Measurements from ENCODE around the gene MATN1. TPM values are rescaled to one million over a fixed set of nuclear protein-coding genes. Genes with fewer than 3 reads are reported as not detected.

MATN1 gene
- total RNA-seq, 1 donor from 2014 or later: 0.54 TPM

- no peak overlapping the region for H3K27ac Mint-ChIP-seq (ENCODE audit: unreplicated experiment)
- no peak overlapping the region for H3K4me3 Mint-ChIP-seq
- no peak for DNase-seq (ENCODE audit: low read depth, low spot score)
- TF ChIP-seq CTCF (conservative IDR thresholded peaks at IDR 0.05): no peak
- H3K9me3 Mint-ChIP-seq: no peaks in the 10 kb centered on the region
- no peaks in the 10 kb centered on the region for H3K27me3 Mint-ChIP-seq (ENCODE audit: low read depth)
- no peaks in the 10 kb centered on the region for H3K36me3 Mint-ChIP-seq (ENCODE audit: low read depth)
- peaks cover 32% of the 10 kb centered on the region for H3K4me1 Mint-ChIP-seq
These were observed 12.5 kb upstream of the MATN1 start for GRCh38 chr1:30735668-30736498.

DNA sequence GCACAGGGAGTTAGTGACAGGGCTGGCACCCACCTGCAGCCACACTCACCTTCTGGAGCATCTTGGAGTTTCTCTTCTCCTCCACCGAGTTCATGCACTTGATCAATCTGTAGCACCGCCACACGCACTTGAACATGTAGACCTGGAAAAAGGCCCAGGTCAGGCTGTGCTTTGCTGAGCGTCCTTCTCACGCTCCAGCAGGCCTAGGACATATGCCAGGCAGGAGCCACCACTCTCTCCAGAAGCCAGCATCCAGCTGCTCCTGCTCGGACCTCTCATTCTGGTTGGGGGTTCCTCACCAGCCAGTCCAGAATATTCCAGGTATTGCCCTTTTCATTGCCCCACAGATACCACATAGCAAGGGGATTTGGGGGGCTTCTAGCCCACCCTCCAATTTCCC lies 11.7 kb upstream of the MATN1 start:
- Mint-ChIP-seq H3K4me3 (no peak overlapping the region), H3K27me3 (ENCODE audit: low read depth) (no peaks in the 10 kb centered on the region), H3K9me3 (no peaks in the 10 kb centered on the region), H3K4me1 (peaks cover 38% of the 10 kb centered on the region), H3K36me3 (ENCODE audit: low read depth) (no peaks in the 10 kb centered on the region), H3K27ac (ENCODE audit: unreplicated experiment) (no peak overlapping the region)
- no peak for TF ChIP-seq CTCF (conservative IDR thresholded peaks at IDR 0.05)
- no peak for DNase-seq (ENCODE audit: low read depth, low spot score)

GRCh38 chr1:30734580-30734979 lies 11.2 kb upstream of the MATN1 start:
- H3K27me3 Mint-ChIP-seq (ENCODE audit: low read depth): no peaks in the 10 kb centered on the region
- TF ChIP-seq CTCF (conservative IDR thresholded peaks at IDR 0.05): no peak
- H3K4me3 Mint-ChIP-seq: no peak overlapping the region
- no peak for DNase-seq (ENCODE audit: low read depth, low spot score)
- H3K9me3 Mint-ChIP-seq: no peaks in the 10 kb centered on the region
- no peak overlapping the region for H3K27ac Mint-ChIP-seq (ENCODE audit: unreplicated experiment)
- peaks cover 39% of the 10 kb centered on the region for H3K4me1 Mint-ChIP-seq
- H3K36me3 Mint-ChIP-seq (ENCODE audit: low read depth): no peaks in the 10 kb centered on the region

GRCh38 chr1:30734106-30734505 lies 10.7 kb upstream of the MATN1 start:
- no peak overlapping the region for H3K4me3 Mint-ChIP-seq
- H3K27me3 Mint-ChIP-seq (ENCODE audit: low read depth): no peaks in the 10 kb centered on the region

GRCh38 chr1:30733493-30733892 lies 10.1 kb upstream of the MATN1 start:
- DNase-seq (ENCODE audit: low read depth, low spot score): no peak
- Mint-ChIP-seq H3K4me3 (no peak overlapping the region), H3K27me3 (ENCODE audit: low read depth) (no peaks in the 10 kb centered on the region), H3K4me1 (peaks cover 43% of the 10 kb centered on the region), H3K27ac (ENCODE audit: unreplicated experiment) (no peak overlapping the region), H3K9me3 (no peaks in the 10 kb centered on the region), H3K36me3 (ENCODE audit: low read depth) (no peaks in the 10 kb centered on the region)
- TF ChIP-seq CTCF (conservative IDR thresholded peaks at IDR 0.05): no peak

More at GRCh38 chr1:30734106-30734505, 10.7 kb upstream of the MATN1 start:
- DNase-seq (ENCODE audit: low read depth, low spot score): no peak
- TF ChIP-seq CTCF (conservative IDR thresholded peaks at IDR 0.05): no peak
- no peaks in the 10 kb centered on the region for H3K36me3 Mint-ChIP-seq (ENCODE audit: low read depth)
- peaks cover 41% of the 10 kb centered on the region for H3K4me1 Mint-ChIP-seq
- H3K27ac Mint-ChIP-seq (ENCODE audit: unreplicated experiment): peak overlapping the region; percentile 6
- H3K9me3 Mint-ChIP-seq: no peaks in the 10 kb centered on the region

Data from neural crest cell (in vitro differentiated cells).